Endothelial cell (in vitro differentiated cells): ENCODE results near the gene OR6X1. TPM values are rescaled to one million over a fixed set of nuclear protein-coding genes. Genes with fewer than 3 reads are reported as not detected.

Experiments used
- DNase-seq: peaks from one replicate; pipeline ENCODE4 v3.0.0; 2021; ENCODE audit warnings: low spot score
- H3K27ac Mint-ChIP-seq: one replicate; pipeline ENCODE4 v1.8.0; 2021; ENCODE audit warnings: mixed read lengths, inconsistent platforms; ENCODE audit not compliant: unreplicated experiment
- H3K27me3 Mint-ChIP-seq: one replicate; pipeline ENCODE4 v1.8.0; 2021; ENCODE audit warnings: mild to moderate bottlenecking, moderate library complexity, mixed read lengths, inconsistent platforms; ENCODE audit not compliant: unreplicated experiment
- H3K36me3 Mint-ChIP-seq: one replicate; pipeline ENCODE4 v1.8.0; 2021; ENCODE audit warnings: mild to moderate bottlenecking, low read depth, mixed read lengths, inconsistent platforms; ENCODE audit not compliant: unreplicated experiment
- H3K4me1 Mint-ChIP-seq: one replicate; pipeline ENCODE4 v1.8.0; 2021; ENCODE audit warnings: mild to moderate bottlenecking, mixed read lengths, inconsistent platforms; ENCODE audit not compliant: unreplicated experiment
- H3K4me3 Mint-ChIP-seq: one replicate; pipeline ENCODE4 v1.8.0; 2021; ENCODE audit warnings: mild to moderate bottlenecking, mixed read lengths, inconsistent platforms; ENCODE audit not compliant: unreplicated experiment
- H3K9me3 Mint-ChIP-seq: one replicate; pipeline ENCODE4 v1.8.0; 2021; ENCODE audit warnings: mixed read lengths, inconsistent platforms; ENCODE audit not compliant: unreplicated experiment
- total RNA-seq: library from RNA; stranded (reverse); fragmentation: NEBNext Ultra II Directional; extraction: Animal tissue kit (Norgen Biotek cat#: 25700); gene quantifications from one replicate; pipeline ENCODE4 v1.2.1, GENCODE V29; 2021; ENCODE audit not compliant: unreplicated experiment
- TF ChIP-seq, protein P1 (sequence below): fragments of 200-600 bp; sonication (generic); IDR thresholded peaks from one replicate; pipeline ENCODE4 v1.5.0; 2021; ENCODE audit warnings: antibody characterized with exemption; ENCODE audit not compliant: unreplicated experiment

The OR6X1 gene
- total RNA-seq, 1 donor from 2014 or later: not detected

GRCh38 chr11:123745764-123746451 is 8.4 kb downstream of the OR6X1 start:
- TF ChIP-seq, protein P1, sequence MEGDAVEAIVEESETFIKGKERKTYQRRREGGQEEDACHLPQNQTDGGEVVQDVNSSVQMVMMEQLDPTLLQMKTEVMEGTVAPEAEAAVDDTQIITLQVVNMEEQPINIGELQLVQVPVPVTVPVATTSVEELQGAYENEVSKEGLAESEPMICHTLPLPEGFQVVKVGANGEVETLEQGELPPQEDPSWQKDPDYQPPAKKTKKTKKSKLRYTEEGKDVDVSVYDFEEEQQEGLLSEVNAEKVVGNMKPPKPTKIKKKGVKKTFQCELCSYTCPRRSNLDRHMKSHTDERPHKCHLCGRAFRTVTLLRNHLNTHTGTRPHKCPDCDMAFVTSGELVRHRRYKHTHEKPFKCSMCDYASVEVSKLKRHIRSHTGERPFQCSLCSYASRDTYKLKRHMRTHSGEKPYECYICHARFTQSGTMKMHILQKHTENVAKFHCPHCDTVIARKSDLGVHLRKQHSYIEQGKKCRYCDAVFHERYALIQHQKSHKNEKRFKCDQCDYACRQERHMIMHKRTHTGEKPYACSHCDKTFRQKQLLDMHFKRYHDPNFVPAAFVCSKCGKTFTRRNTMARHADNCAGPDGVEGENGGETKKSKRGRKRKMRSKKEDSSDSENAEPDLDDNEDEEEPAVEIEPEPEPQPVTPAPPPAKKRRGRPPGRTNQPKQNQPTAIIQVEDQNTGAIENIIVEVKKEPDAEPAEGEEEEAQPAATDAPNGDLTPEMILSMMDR: no peak
- Mint-ChIP-seq H3K36me3 (no peaks in the 10 kb centered on the region), H3K27ac (no peak overlapping the region), H3K4me1 (peaks cover 14% of the 10 kb centered on the region), H3K4me3 (no peak overlapping the region), H3K27me3 (peaks cover 2% of the 10 kb centered on the region), H3K9me3 (no peaks in the 10 kb centered on the region)
- DNase-seq: no peak

DNA sequence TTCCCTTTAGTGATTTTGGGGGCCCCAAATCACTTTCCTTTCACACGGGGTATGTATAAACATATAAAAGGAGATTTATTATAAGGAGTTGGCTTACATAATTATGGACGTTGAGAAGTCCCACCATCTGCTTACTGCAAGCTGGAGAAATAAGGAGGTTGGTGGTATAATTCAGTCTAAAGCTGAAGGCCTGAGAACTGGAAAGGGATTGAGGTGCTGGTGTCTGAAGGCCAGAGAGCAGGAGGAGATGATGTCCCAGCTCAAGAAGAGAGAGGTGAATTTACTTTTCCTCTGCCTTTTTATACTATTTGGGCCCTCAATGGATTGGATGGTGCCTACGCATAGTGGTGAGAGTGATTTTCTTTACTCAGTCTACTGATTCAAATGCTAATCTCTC is 11.6 kb downstream of the OR6X1 start:
- no peak overlapping the region for H3K4me3 Mint-ChIP-seq
- H3K36me3 Mint-ChIP-seq: peaks cover 13% of the 10 kb centered on the region
- no peak for DNase-seq
- H3K4me1 Mint-ChIP-seq: peaks cover 24% of the 10 kb centered on the region
- H3K9me3 Mint-ChIP-seq: no peaks in the 10 kb centered on the region
- TF ChIP-seq, protein P1: no peak
- H3K27ac Mint-ChIP-seq: peak overlapping the region; percentile 45
- peaks cover 2% of the 10 kb centered on the region for H3K27me3 Mint-ChIP-seq

GRCh38 chr11:123742031-123742723 is 12.1 kb downstream of the OR6X1 start:
- Mint-ChIP-seq H3K4me1 (peaks cover 24% of the 10 kb centered on the region), H3K27me3 (peaks cover 2% of the 10 kb centered on the region), H3K9me3 (no peaks in the 10 kb centered on the region), H3K4me3 (peak overlapping the region; percentile 94), H3K36me3 (peaks cover 18% of the 10 kb centered on the region), H3K27ac (peak overlapping the region; percentile 74)
- TF ChIP-seq, protein P1: no peak
- peak; percentile 9 for DNase-seq

- Mint-ChIP-seq H3K36me3 (peaks cover 26% of the 10 kb centered on the region), H3K9me3 (no peaks in the 10 kb centered on the region), H3K4me3 (peak within 1 kb of the TSS; percentile 99), H3K27me3 (peaks cover 2% of the 10 kb centered on the region), H3K4me1 (peaks cover 24% of the 10 kb centered on the region), H3K27ac (peak within 1 kb of the TSS; percentile 96)
- TF ChIP-seq, protein P1: no peak
- DNase-seq: peak; percentile 91
Observed at GRCh38 chr11:123741159-123742030, 12.9 kb downstream of the OR6X1 start, which contains the start of gene ZNF202. Gene ZNF202 (minus strand): TSS chr11:123741660. CDS start chr11:123730888, 10,772 bp downstream.
